ENCODE data around the gene GCGR. TPM values are rescaled to one million over a fixed set of nuclear protein-coding genes. Genes with fewer than 3 reads are reported as not detected.

Gene GCGR
- total and polyA plus RNA-seq, 2 donors (not counting 1 experiment from before 2014, with no cell fraction given), result not detected

- Histone ChIP-seq H2AFZ (ENCODE audit: low read length) (no peak overlapping the region), H3K4me3 (replicated peaks in 1 of 4; ENCODE audit: control extremely low read depth in 1 of 4, insufficient read depth in 1 of 4, low read depth in 3 of 4, low read length in 4 of 4) (no peak overlapping the region), H3K4me1 (ENCODE audit: control insufficient read depth, extremely low read depth, insufficient read depth, low read length) (peaks cover 4% of the 10 kb centered on the region), H3K27ac (ENCODE audit: insufficient read depth, low read length) (no peak overlapping the region), H3K9me3 (ENCODE audit: control insufficient read depth, insufficient read depth, low read depth, low read length) (no peaks in the 10 kb centered on the region), H3K36me3 (ENCODE audit: control insufficient read depth, insufficient read depth, low read length) (peaks cover 4% of the 10 kb centered on the region), H3K27me3 (ENCODE audit: control insufficient read depth, insufficient read depth, low read length) (peaks cover 4% of the 10 kb centered on the region), H4K20me1 (ENCODE audit: control insufficient read depth, extremely low read depth, insufficient read depth, low read length) (no peaks in the 10 kb centered on the region), H3K4me2 (ENCODE audit: extremely low read depth, insufficient read depth, low read length) (no peak overlapping the region), H3K9ac (ENCODE audit: insufficient read depth, low read length) (no peak overlapping the region), H3K79me2 (ENCODE audit: control insufficient read depth, insufficient read depth, low read length) (no peaks in the 10 kb centered on the region)
- TF ChIP-seq EZH2 (IDR thresholded peaks at IDR 0.05; ENCODE audit: low read length, missing control alignments) (no peak), CTCF (conservative IDR thresholded peaks at IDR 0.05 in 1 of 2, IDR thresholded peaks at IDR 0.05 in 1 of 2; ENCODE audit: low read depth in 1 of 2, low read length in 2 of 2) (no peak)
- DNase-seq (ENCODE audit: low read depth in 2 of 2), result no peak
Observed at GRCh38 chr17:81819708-81820107, 15.8 kb downstream of the GCGR start.

GRCh38 chr17:81821147-81821546 lies 17.2 kb downstream of the GCGR start:
- Histone ChIP-seq H4K20me1 (ENCODE audit: control insufficient read depth, extremely low read depth, insufficient read depth, low read length) (no peaks in the 10 kb centered on the region), H2AFZ (ENCODE audit: low read length) (no peak overlapping the region), H3K9me3 (ENCODE audit: control insufficient read depth, insufficient read depth, low read depth, low read length) (no peaks in the 10 kb centered on the region), H3K4me2 (ENCODE audit: extremely low read depth, insufficient read depth, low read length) (no peak overlapping the region), H3K9ac (ENCODE audit: insufficient read depth, low read length) (no peak overlapping the region), H3K4me3 (replicated peaks in 1 of 4; ENCODE audit: control extremely low read depth in 1 of 4, insufficient read depth in 1 of 4, low read depth in 3 of 4, low read length in 4 of 4) (no peak overlapping the region), H3K27ac (ENCODE audit: insufficient read depth, low read length) (no peak overlapping the region), H3K79me2 (ENCODE audit: control insufficient read depth, insufficient read depth, low read length) (no peaks in the 10 kb centered on the region), H3K4me1 (ENCODE audit: control insufficient read depth, extremely low read depth, insufficient read depth, low read length) (peaks cover 4% of the 10 kb centered on the region), H3K36me3 (ENCODE audit: control insufficient read depth, insufficient read depth, low read length) (peaks cover 4% of the 10 kb centered on the region), H3K27me3 (ENCODE audit: control insufficient read depth, insufficient read depth, low read length) (peaks cover 4% of the 10 kb centered on the region)
- TF ChIP-seq EZH2 (IDR thresholded peaks at IDR 0.05; ENCODE audit: low read length, missing control alignments) (no peak), CTCF (conservative IDR thresholded peaks at IDR 0.05 in 1 of 2, IDR thresholded peaks at IDR 0.05 in 1 of 2; ENCODE audit: low read depth in 1 of 2, low read length in 2 of 2) (no peak)
- no peak for DNase-seq (ENCODE audit: low read depth in 2 of 2)

- Histone ChIP-seq H3K79me2 (ENCODE audit: control insufficient read depth, insufficient read depth, low read length) (no peaks in the 10 kb centered on the region), H3K27ac (ENCODE audit: insufficient read depth, low read length) (no peak overlapping the region), H3K9ac (ENCODE audit: insufficient read depth, low read length) (no peak overlapping the region), H2AFZ (ENCODE audit: low read length) (no peak overlapping the region), H4K20me1 (ENCODE audit: control insufficient read depth, extremely low read depth, insufficient read depth, low read length) (no peaks in the 10 kb centered on the region), H3K4me1 (ENCODE audit: control insufficient read depth, extremely low read depth, insufficient read depth, low read length) (peaks cover 4% of the 10 kb centered on the region), H3K36me3 (ENCODE audit: control insufficient read depth, insufficient read depth, low read length) (peaks cover 4% of the 10 kb centered on the region), H3K9me3 (ENCODE audit: control insufficient read depth, insufficient read depth, low read depth, low read length) (no peaks in the 10 kb centered on the region), H3K4me3 (replicated peaks in 1 of 4; ENCODE audit: control extremely low read depth in 1 of 4, insufficient read depth in 1 of 4, low read depth in 3 of 4, low read length in 4 of 4) (no peak overlapping the region), H3K4me2 (ENCODE audit: extremely low read depth, insufficient read depth, low read length) (no peak overlapping the region), H3K27me3 (ENCODE audit: control insufficient read depth, insufficient read depth, low read length) (peaks cover 4% of the 10 kb centered on the region)
- TF ChIP-seq EZH2 (IDR thresholded peaks at IDR 0.05; ENCODE audit: low read length, missing control alignments), result no peak
- peak; percentile 54 to 61 for TF ChIP-seq CTCF (conservative IDR thresholded peaks at IDR 0.05 in 1 of 2, IDR thresholded peaks at IDR 0.05 in 1 of 2; ENCODE audit: low read depth in 1 of 2, low read length in 2 of 2)
- peak; percentile 14 to 65 for DNase-seq (ENCODE audit: low read depth in 2 of 2)
Observed at GRCh38 chr17:81821603-81822311, 17.8 kb downstream of the GCGR start.
